ENCODE results near the gene SUMO3.

Gene SUMO3

GRCh38 chr21:44761011-44761729 is 56.7 kb downstream of the SUMO3 start:
- Histone ChIP-seq H3K27ac (ENCODE audit: insufficient read depth, low read depth, low read length, poor library complexity, severe bottlenecking) (no peak overlapping the region), H3K4me3 (ENCODE audit: insufficient read depth, low read depth, low read length) (no peak overlapping the region), H3K36me3 (ENCODE audit: control insufficient read depth, insufficient read depth, low read length) (no peaks in the 10 kb centered on the region), H3K9me3 (ENCODE audit: control insufficient read depth, low read length) (no peaks in the 10 kb centered on the region), H3K27me3 (ENCODE audit: control insufficient read depth, insufficient read depth, low read length, poor library complexity, severe bottlenecking) (no peaks in the 10 kb centered on the region), H3K4me1 (ENCODE audit: control insufficient read depth, insufficient read depth, low read length) (peaks cover 24% of the 10 kb centered on the region)
- 72 to 73% methylated on average over 21 of the region's 21 CpGs for WGBS, 2 experiments

GRCh38 chr21:44760376-44760775 is 57.5 kb downstream of the SUMO3 start:
- Histone ChIP-seq H3K27me3 (ENCODE audit: control insufficient read depth, insufficient read depth, low read length, poor library complexity, severe bottlenecking) (no peaks in the 10 kb centered on the region), H3K4me1 (ENCODE audit: control insufficient read depth, insufficient read depth, low read length) (peaks cover 17% of the 10 kb centered on the region), H3K36me3 (ENCODE audit: control insufficient read depth, insufficient read depth, low read length) (no peaks in the 10 kb centered on the region), H3K4me3 (ENCODE audit: insufficient read depth, low read depth, low read length) (no peak overlapping the region), H3K27ac (ENCODE audit: insufficient read depth, low read depth, low read length, poor library complexity, severe bottlenecking) (no peak overlapping the region), H3K9me3 (ENCODE audit: control insufficient read depth, low read length) (no peaks in the 10 kb centered on the region)
- 85 to 88% methylated on average over 9 of the region's 9 CpGs for WGBS, 2 experiments

- Histone ChIP-seq H3K27me3 (ENCODE audit: control insufficient read depth, insufficient read depth, low read length, poor library complexity, severe bottlenecking) (no peaks in the 10 kb centered on the region), H3K27ac (ENCODE audit: insufficient read depth, low read depth, low read length, poor library complexity, severe bottlenecking) (no peak overlapping the region), H3K4me1 (ENCODE audit: control insufficient read depth, insufficient read depth, low read length) (peaks cover 17% of the 10 kb centered on the region), H3K9me3 (ENCODE audit: control insufficient read depth, low read length) (no peaks in the 10 kb centered on the region), H3K36me3 (ENCODE audit: control insufficient read depth, insufficient read depth, low read length) (no peaks in the 10 kb centered on the region), H3K4me3 (ENCODE audit: insufficient read depth, low read depth, low read length) (no peak overlapping the region)
- WGBS, 2 experiments: 88 to 90% methylated on average over 22 of the region's 22 CpGs
Observed at GRCh38 chr21:44759628-44760285, 58.1 kb downstream of the SUMO3 start.

- Histone ChIP-seq H3K27me3 (ENCODE audit: control insufficient read depth, insufficient read depth, low read length, poor library complexity, severe bottlenecking) (no peaks in the 10 kb centered on the region), H3K9me3 (ENCODE audit: control insufficient read depth, low read length) (no peaks in the 10 kb centered on the region), H3K36me3 (ENCODE audit: control insufficient read depth, insufficient read depth, low read length) (no peaks in the 10 kb centered on the region), H3K27ac (ENCODE audit: insufficient read depth, low read depth, low read length, poor library complexity, severe bottlenecking) (no peak overlapping the region), H3K4me3 (ENCODE audit: insufficient read depth, low read depth, low read length) (no peak overlapping the region), H3K4me1 (ENCODE audit: control insufficient read depth, insufficient read depth, low read length) (peaks cover 17% of the 10 kb centered on the region)
- WGBS, 2 experiments: 83 to 85% methylated on average over 26 of the region's 26 CpGs
Observed at GRCh38 chr21:44758781-44759627, 58.9 kb downstream of the SUMO3 start.

GRCh38 chr21:44758141-44758561 is 59.7 kb downstream of the SUMO3 start:
- Histone ChIP-seq H3K9me3 (ENCODE audit: control insufficient read depth, low read length) (no peaks in the 10 kb centered on the region), H3K27me3 (ENCODE audit: control insufficient read depth, insufficient read depth, low read length, poor library complexity, severe bottlenecking) (no peaks in the 10 kb centered on the region), H3K4me3 (ENCODE audit: insufficient read depth, low read depth, low read length) (no peak overlapping the region), H3K4me1 (ENCODE audit: control insufficient read depth, insufficient read depth, low read length) (peaks cover 17% of the 10 kb centered on the region), H3K27ac (ENCODE audit: insufficient read depth, low read depth, low read length, poor library complexity, severe bottlenecking) (no peak overlapping the region), H3K36me3 (ENCODE audit: control insufficient read depth, insufficient read depth, low read length) (no peaks in the 10 kb centered on the region)
- 94 to 96% methylated on average over 8 of the region's 8 CpGs for WGBS, 2 experiments

GRCh38 chr21:44757731-44758130 is 60.1 kb downstream of the SUMO3 start:
- 90 to 94% methylated on average over 6 of the region's 6 CpGs for WGBS, 2 experiments
- peaks cover 17% of the 10 kb centered on the region for H3K4me1 ChIP-seq (ENCODE audit: control insufficient read depth, insufficient read depth, low read length)
- no peaks in the 10 kb centered on the region for H3K9me3 ChIP-seq (ENCODE audit: control insufficient read depth, low read length)
- no peaks in the 10 kb centered on the region for H3K36me3 ChIP-seq (ENCODE audit: control insufficient read depth, insufficient read depth, low read length)
- no peak overlapping the region for H3K27ac ChIP-seq (ENCODE audit: insufficient read depth, low read depth, low read length, poor library complexity, severe bottlenecking)
- no peaks in the 10 kb centered on the region for H3K27me3 ChIP-seq (ENCODE audit: control insufficient read depth, insufficient read depth, low read length, poor library complexity, severe bottlenecking)
- no peak overlapping the region for H3K4me3 ChIP-seq (ENCODE audit: insufficient read depth, low read depth, low read length)

- H3K9me3 ChIP-seq (ENCODE audit: control insufficient read depth, low read length): no peaks in the 10 kb centered on the region
- H3K27ac ChIP-seq (ENCODE audit: insufficient read depth, low read depth, low read length, poor library complexity, severe bottlenecking): no peak overlapping the region
- no peaks in the 10 kb centered on the region for H3K36me3 ChIP-seq (ENCODE audit: control insufficient read depth, insufficient read depth, low read length)
- H3K4me1 ChIP-seq (ENCODE audit: control insufficient read depth, insufficient read depth, low read length): peaks cover 17% of the 10 kb centered on the region
- no peaks in the 10 kb centered on the region for H3K27me3 ChIP-seq (ENCODE audit: control insufficient read depth, insufficient read depth, low read length, poor library complexity, severe bottlenecking)
- 95% methylated on average over 23 of the region's 23 CpGs for WGBS, 2 experiments
- no peak overlapping the region for H3K4me3 ChIP-seq (ENCODE audit: insufficient read depth, low read depth, low read length)
Observed at GRCh38 chr21:44756423-44757185, 61.3 kb downstream of the SUMO3 start.
